C4-2B (cell line): ENCODE data around the gene TAF15.

Experiments used
- H3K27ac ChIP-seq: fragments of 450-650 bp; 2 replicates; pipeline ENCODE4 v1.5.1; 2017
- ZFX ChIP-seq: fragments of 450-650 bp; IDR thresholded peaks from 2 replicates; pipeline ENCODE4 v1.6.1; 2017
- TF ChIP-seq, protein P1 (sequence below): fragments of 450-650 bp; conservative IDR thresholded peaks from 2 replicates; pipeline ENCODE4 v1.5.1; 2017; ENCODE audit warnings: mild to moderate bottlenecking

TAF15 gene

GRCh38 chr17:35765756-35766488, 43.4 kb upstream of the TAF15 start:
- no peak overlapping the region for H3K27ac ChIP-seq
- TF ChIP-seq ZFX = no peak

GRCh38 chr17:35766489-35766877, 42.8 kb upstream of the TAF15 start:
- no peak overlapping the region for H3K27ac ChIP-seq
- TF ChIP-seq ZFX = no peak
- TF ChIP-seq, protein P1, sequence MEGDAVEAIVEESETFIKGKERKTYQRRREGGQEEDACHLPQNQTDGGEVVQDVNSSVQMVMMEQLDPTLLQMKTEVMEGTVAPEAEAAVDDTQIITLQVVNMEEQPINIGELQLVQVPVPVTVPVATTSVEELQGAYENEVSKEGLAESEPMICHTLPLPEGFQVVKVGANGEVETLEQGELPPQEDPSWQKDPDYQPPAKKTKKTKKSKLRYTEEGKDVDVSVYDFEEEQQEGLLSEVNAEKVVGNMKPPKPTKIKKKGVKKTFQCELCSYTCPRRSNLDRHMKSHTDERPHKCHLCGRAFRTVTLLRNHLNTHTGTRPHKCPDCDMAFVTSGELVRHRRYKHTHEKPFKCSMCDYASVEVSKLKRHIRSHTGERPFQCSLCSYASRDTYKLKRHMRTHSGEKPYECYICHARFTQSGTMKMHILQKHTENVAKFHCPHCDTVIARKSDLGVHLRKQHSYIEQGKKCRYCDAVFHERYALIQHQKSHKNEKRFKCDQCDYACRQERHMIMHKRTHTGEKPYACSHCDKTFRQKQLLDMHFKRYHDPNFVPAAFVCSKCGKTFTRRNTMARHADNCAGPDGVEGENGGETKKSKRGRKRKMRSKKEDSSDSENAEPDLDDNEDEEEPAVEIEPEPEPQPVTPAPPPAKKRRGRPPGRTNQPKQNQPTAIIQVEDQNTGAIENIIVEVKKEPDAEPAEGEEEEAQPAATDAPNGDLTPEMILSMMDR = no peak

GRCh38 chr17:35766903-35767510, 42.3 kb upstream of the TAF15 start:
- no peak for TF ChIP-seq ZFX
- TF ChIP-seq, protein P1 = peak; percentile 83
- no peak overlapping the region for H3K27ac ChIP-seq

DNA sequence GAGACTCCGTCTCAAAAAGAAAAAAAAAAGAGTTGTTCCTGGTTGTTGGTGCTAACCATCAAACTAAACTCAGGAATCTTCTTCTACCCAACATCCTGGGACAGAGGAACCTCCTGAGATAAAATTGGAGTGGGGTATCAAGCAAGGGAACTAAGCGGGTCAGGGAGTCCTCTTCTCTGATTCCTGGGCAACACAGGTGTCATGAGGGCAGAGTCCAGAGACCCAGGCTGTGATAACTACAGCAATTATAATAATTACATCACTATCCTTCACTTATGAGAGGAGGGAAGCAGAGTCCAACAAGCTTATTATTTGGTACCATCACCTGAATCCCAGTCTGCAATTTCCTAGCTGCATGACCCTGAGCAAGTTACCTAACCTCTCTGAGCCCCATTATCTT, 40.5 kb upstream of the TAF15 start:
- TF ChIP-seq, protein P1 = no peak
- TF ChIP-seq ZFX = no peak
- no peak overlapping the region for H3K27ac ChIP-seq

GRCh38 chr17:35769895-35770486, 39.3 kb upstream of the TAF15 start:
- H3K27ac ChIP-seq = no peak overlapping the region
- TF ChIP-seq, protein P1 = no peak; the same call in 1 of the 2 replicates
- TF ChIP-seq ZFX = no peak

DNA sequence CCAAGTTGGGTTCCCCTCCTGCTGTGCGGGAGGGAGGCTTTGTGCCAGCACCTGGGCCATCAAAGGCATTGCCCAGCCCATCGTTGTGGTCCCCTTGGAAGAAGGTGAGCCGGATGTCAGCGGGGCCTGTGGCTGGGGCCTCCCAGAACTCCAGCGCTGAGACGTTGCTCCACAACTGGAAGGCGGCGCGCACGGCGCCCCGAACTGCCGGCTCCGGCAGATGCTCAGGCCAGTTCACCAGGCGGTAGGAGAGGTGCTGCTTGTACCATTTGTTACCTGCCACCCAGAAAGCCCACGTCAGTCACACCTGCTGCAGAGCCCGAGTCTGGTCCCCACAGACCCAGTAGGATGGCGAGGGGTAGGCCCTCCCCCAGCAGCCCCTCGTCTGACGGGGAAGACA, 36.2 kb upstream of the TAF15 start:
- TF ChIP-seq, protein P1 = no peak
- TF ChIP-seq ZFX = no peak

GRCh38 chr17:35773679-35774425, 35.4 kb upstream of the TAF15 start:
- no peak overlapping the region for H3K27ac ChIP-seq
- no peak for TF ChIP-seq ZFX
- TF ChIP-seq, protein P1 = no peak

More for the DNA sequence above, 36.2 kb upstream of the TAF15 start:
- no peak overlapping the region for H3K27ac ChIP-seq
